ENCODE measurements around the gene UMAD1.

Gene UMAD1

DNA sequence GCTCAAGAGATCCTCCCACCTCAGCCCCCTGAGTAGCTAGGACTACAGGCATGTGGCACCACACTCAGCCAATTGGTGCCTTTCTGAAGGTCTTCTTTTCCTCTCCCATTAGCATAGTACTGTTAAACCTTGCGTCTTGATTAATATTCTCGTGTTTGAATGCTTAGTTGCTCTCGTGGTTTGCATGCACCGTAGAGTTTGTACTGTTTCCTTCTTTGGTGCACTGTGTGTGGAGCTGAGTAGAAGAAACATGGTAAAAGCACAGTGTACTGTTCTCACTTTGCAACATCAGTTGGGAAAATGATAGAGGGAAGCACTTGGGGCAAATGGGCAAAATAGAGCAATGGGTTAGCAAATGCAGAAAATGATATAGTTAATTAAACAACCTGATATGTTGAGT, 105.4 kb downstream of the UMAD1 start:
- Histone ChIP-seq H2AFZ (ENCODE audit: low read depth, low read length) (no peak overlapping the region), H3K18ac (ENCODE audit: low read depth in 1 of 2, low read length in 2 of 2) (no peak overlapping the region), H2BK120ac (ENCODE audit: low read depth, low read length) (no peak overlapping the region), H4K8ac (ENCODE audit: low read length) (no peak overlapping the region), H3K9ac (ENCODE audit: low read length) (no peak overlapping the region), H3K79me1 (replicated peaks; ENCODE audit: low read length, poor library complexity, severe bottlenecking) (peaks cover 6% of the 10 kb centered on the region), H2BK15ac (ENCODE audit: low read depth, poor library complexity, severe bottlenecking) (no peak overlapping the region), H2AK5ac (ENCODE audit: low read length, severe bottlenecking) (no peak overlapping the region), H3K23ac (ENCODE audit: low read length in 2 of 2) (no peak overlapping the region), H3K9me3 (ENCODE audit: control insufficient read depth, low read length) (no peaks in the 10 kb centered on the region), H3K27ac (ENCODE audit: low read length, poor library complexity, severe bottlenecking) (no peak overlapping the region), H3K4ac (ENCODE audit: low read depth in 1 of 2, low read length in 2 of 2) (no peak overlapping the region), H3K4me2 (ENCODE audit: low read length, poor library complexity, severe bottlenecking) (no peak overlapping the region), H3K36me3 (ENCODE audit: control insufficient read depth in 1 of 2, insufficient read depth in 2 of 2, low read depth in 1 of 2, low read length in 2 of 2) (no peaks in the 10 kb centered on the region), H2BK5ac (ENCODE audit: low read depth, low read length, poor library complexity, severe bottlenecking) (no peak overlapping the region), H3K4me1 (ENCODE audit: control insufficient read depth, insufficient read depth, low read depth, low read length) (no peaks in the 10 kb centered on the region), H4K91ac (ENCODE audit: low read length) (no peak overlapping the region), H3K27me3 (ENCODE audit: control insufficient read depth in 1 of 2, insufficient read depth in 1 of 2, low read length in 2 of 2) (no peaks in the 10 kb centered on the region), H3K14ac (ENCODE audit: low read length in 2 of 2) (peak overlapping the region in 1 of 2 experiments; percentile 44), H3K4me3 (ENCODE audit: insufficient read depth in 1 of 2, low read depth in 1 of 2, low read length in 2 of 2) (no peak overlapping the region), H2BK12ac (ENCODE audit: low read length in 2 of 2) (no peak overlapping the region)
- DNase-seq: no peak
- WGBS: 94% methylated on average over 4 of the region's 4 CpGs

DNA sequence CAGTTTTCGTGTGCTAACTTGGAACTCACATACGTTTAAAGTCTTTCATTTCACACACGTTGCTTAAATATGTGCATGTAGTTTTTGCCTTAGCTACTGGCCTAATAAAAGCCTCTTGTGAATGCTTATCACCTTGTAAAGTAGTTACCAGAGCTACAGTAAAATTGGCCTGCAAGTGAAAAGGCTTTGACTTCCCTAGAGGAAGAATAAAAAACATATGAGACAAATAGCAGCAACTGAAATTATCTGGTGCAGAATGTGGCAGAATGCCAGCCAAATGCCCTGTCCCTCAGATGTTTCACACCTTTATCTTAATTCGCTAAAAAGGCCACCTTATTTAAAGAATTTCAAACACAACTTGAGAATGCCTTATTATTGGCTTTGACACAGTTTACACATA, 105.9 kb downstream of the UMAD1 start:
- Histone ChIP-seq H4K91ac (ENCODE audit: low read length) (no peak overlapping the region), H3K9ac (ENCODE audit: low read length) (no peak overlapping the region), H3K27ac (ENCODE audit: low read length, poor library complexity, severe bottlenecking) (no peak overlapping the region), H3K23ac (ENCODE audit: low read length in 2 of 2) (no peak overlapping the region), H2BK120ac (ENCODE audit: low read depth, low read length) (no peak overlapping the region), H3K79me1 (replicated peaks; ENCODE audit: low read length, poor library complexity, severe bottlenecking) (peaks cover 6% of the 10 kb centered on the region), H2BK5ac (ENCODE audit: low read depth, low read length, poor library complexity, severe bottlenecking) (no peak overlapping the region), H3K36me3 (ENCODE audit: control insufficient read depth in 1 of 2, insufficient read depth in 2 of 2, low read depth in 1 of 2, low read length in 2 of 2) (no peaks in the 10 kb centered on the region), H3K4me1 (ENCODE audit: control insufficient read depth, insufficient read depth, low read depth, low read length) (no peaks in the 10 kb centered on the region), H3K4me3 (ENCODE audit: insufficient read depth in 1 of 2, low read depth in 1 of 2, low read length in 2 of 2) (no peak overlapping the region), H3K18ac (ENCODE audit: low read depth in 1 of 2, low read length in 2 of 2) (no peak overlapping the region), H3K27me3 (ENCODE audit: control insufficient read depth in 1 of 2, insufficient read depth in 1 of 2, low read length in 2 of 2) (no peaks in the 10 kb centered on the region), H2BK15ac (ENCODE audit: low read depth, poor library complexity, severe bottlenecking) (no peak overlapping the region), H3K4ac (ENCODE audit: low read depth in 1 of 2, low read length in 2 of 2) (no peak overlapping the region), H2AK5ac (ENCODE audit: low read length, severe bottlenecking) (no peak overlapping the region), H3K4me2 (ENCODE audit: low read length, poor library complexity, severe bottlenecking) (no peak overlapping the region), H2BK12ac (ENCODE audit: low read length in 2 of 2) (no peak overlapping the region), H3K14ac (ENCODE audit: low read length in 2 of 2) (no peak overlapping the region), H2AFZ (ENCODE audit: low read depth, low read length) (no peak overlapping the region), H3K9me3 (ENCODE audit: control insufficient read depth, low read length) (no peaks in the 10 kb centered on the region), H4K8ac (ENCODE audit: low read length) (no peak overlapping the region)
- WGBS: 69% methylated on average over 3 of the region's 4 CpGs
- DNase-seq: no peak

DNA sequence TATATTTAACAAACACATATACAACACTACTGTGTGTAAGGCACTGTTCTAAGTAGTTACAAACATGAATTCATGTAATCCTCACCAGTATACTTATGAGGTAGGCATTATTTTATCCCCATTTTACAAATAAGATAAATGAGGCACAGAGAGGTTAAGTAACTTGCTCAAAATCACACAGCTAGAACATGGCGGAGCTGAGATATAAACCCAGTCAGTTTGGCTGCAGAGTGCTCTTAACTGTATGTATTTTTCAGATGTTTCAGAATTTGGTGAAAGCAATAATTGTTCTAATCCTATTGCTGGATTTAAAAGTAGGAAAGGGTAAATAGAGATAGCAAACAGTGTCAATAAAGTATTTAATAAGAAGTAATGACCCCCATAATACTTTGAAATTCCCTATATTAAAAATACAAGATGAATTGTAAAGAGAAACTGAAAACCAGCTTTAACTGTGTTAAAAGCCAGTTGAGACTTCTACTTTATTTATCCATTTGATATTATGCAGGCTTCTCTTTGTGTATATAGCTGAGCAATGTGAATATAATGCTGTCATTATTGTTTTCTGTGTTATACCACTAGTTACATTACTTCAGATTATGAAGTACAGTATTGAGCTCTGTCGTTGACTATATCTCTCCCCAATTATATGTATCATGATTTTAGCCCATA, 110.2 kb downstream of the UMAD1 start:
- H4K91ac ChIP-seq (ENCODE audit: low read length): no peak overlapping the region
- no peak overlapping the region for H2BK12ac ChIP-seq (ENCODE audit: low read length in 2 of 2)
- no peak overlapping the region for H2BK120ac ChIP-seq (ENCODE audit: low read depth, low read length)
- no peak for DNase-seq
- no peak overlapping the region for H2AK5ac ChIP-seq (ENCODE audit: low read length, severe bottlenecking)
- no peak overlapping the region for H3K27ac ChIP-seq (ENCODE audit: low read length, poor library complexity, severe bottlenecking)
- H3K14ac ChIP-seq (ENCODE audit: low read length in 2 of 2): no peak overlapping the region
- H2AFZ ChIP-seq (ENCODE audit: low read depth, low read length): no peak overlapping the region
- no peak overlapping the region for H4K8ac ChIP-seq (ENCODE audit: low read length)
- no peak overlapping the region for H3K23ac ChIP-seq (ENCODE audit: low read length in 2 of 2)
- no peaks in the 10 kb centered on the region for H3K36me3 ChIP-seq (ENCODE audit: control insufficient read depth in 1 of 2, insufficient read depth in 2 of 2, low read depth in 1 of 2, low read length in 2 of 2)
- 100% methylated on average over 1 of the region's 2 CpGs for WGBS
- no peaks in the 10 kb centered on the region for H3K9me3 ChIP-seq (ENCODE audit: control insufficient read depth, low read length)
- H2BK15ac ChIP-seq (ENCODE audit: low read depth, poor library complexity, severe bottlenecking): no peak overlapping the region
- H3K79me1 ChIP-seq (replicated peaks; ENCODE audit: low read length, poor library complexity, severe bottlenecking): peaks cover 4% of the 10 kb centered on the region
- no peak overlapping the region for H3K4ac ChIP-seq (ENCODE audit: low read depth in 1 of 2, low read length in 2 of 2)
- H3K4me2 ChIP-seq (ENCODE audit: low read length, poor library complexity, severe bottlenecking): no peak overlapping the region
- no peak overlapping the region for H3K9ac ChIP-seq (ENCODE audit: low read length)
- H3K4me3 ChIP-seq (ENCODE audit: insufficient read depth in 1 of 2, low read depth in 1 of 2, low read length in 2 of 2): no peak overlapping the region
- no peaks in the 10 kb centered on the region for H3K27me3 ChIP-seq (ENCODE audit: control insufficient read depth in 1 of 2, insufficient read depth in 1 of 2, low read length in 2 of 2)
- no peaks in the 10 kb centered on the region for H3K4me1 ChIP-seq (ENCODE audit: control insufficient read depth, insufficient read depth, low read depth, low read length)
- H2BK5ac ChIP-seq (ENCODE audit: low read depth, low read length, poor library complexity, severe bottlenecking): no peak overlapping the region
- H3K18ac ChIP-seq (ENCODE audit: low read depth in 1 of 2, low read length in 2 of 2): no peak overlapping the region

- H3K9ac ChIP-seq (ENCODE audit: low read length): no peak overlapping the region
- no peak overlapping the region for H3K4me2 ChIP-seq (ENCODE audit: low read length, poor library complexity, severe bottlenecking)
- no peak overlapping the region for H3K4ac ChIP-seq (ENCODE audit: low read depth in 1 of 2, low read length in 2 of 2)
- H3K27me3 ChIP-seq (ENCODE audit: control insufficient read depth in 1 of 2, insufficient read depth in 1 of 2, low read length in 2 of 2): no peaks in the 10 kb centered on the region
- H3K27ac ChIP-seq (ENCODE audit: low read length, poor library complexity, severe bottlenecking): no peak overlapping the region
- no peak overlapping the region for H2BK15ac ChIP-seq (ENCODE audit: low read depth, poor library complexity, severe bottlenecking)
- WGBS: 75% methylated on average over 1 of the region's 3 CpGs
- H2AFZ ChIP-seq (ENCODE audit: low read depth, low read length): no peak overlapping the region
- H3K9me3 ChIP-seq (ENCODE audit: control insufficient read depth, low read length): no peaks in the 10 kb centered on the region
- no peak overlapping the region for H2BK120ac ChIP-seq (ENCODE audit: low read depth, low read length)
- H3K23ac ChIP-seq (ENCODE audit: low read length in 2 of 2): no peak overlapping the region
- H2BK12ac ChIP-seq (ENCODE audit: low read length in 2 of 2): no peak overlapping the region
- no peak overlapping the region for H3K14ac ChIP-seq (ENCODE audit: low read length in 2 of 2)
- H4K91ac ChIP-seq (ENCODE audit: low read length): no peak overlapping the region
- peaks cover 2% of the 10 kb centered on the region for H3K79me1 ChIP-seq (replicated peaks; ENCODE audit: low read length, poor library complexity, severe bottlenecking)
- no peak overlapping the region for H3K18ac ChIP-seq (ENCODE audit: low read depth in 1 of 2, low read length in 2 of 2)
- no peak overlapping the region for H2BK5ac ChIP-seq (ENCODE audit: low read depth, low read length, poor library complexity, severe bottlenecking)
- no peak overlapping the region for H4K8ac ChIP-seq (ENCODE audit: low read length)
- H2AK5ac ChIP-seq (ENCODE audit: low read length, severe bottlenecking): peak overlapping the region; percentile 19
- H3K36me3 ChIP-seq (ENCODE audit: control insufficient read depth in 1 of 2, insufficient read depth in 2 of 2, low read depth in 1 of 2, low read length in 2 of 2): no peaks in the 10 kb centered on the region
- H3K4me1 ChIP-seq (ENCODE audit: control insufficient read depth, insufficient read depth, low read depth, low read length): no peaks in the 10 kb centered on the region
- no peak overlapping the region for H3K4me3 ChIP-seq (ENCODE audit: insufficient read depth in 1 of 2, low read depth in 1 of 2, low read length in 2 of 2)
- no peak for DNase-seq
Observed at GRCh38 chr7:7751243-7752092, 110.9 kb downstream of the UMAD1 start.

Measured in mesenchymal stem cell (in vitro differentiated cells and primary cell).